Head of caudate nucleus (tissue), 42 donors: Measurements from ENCODE around the gene KLHL15.
"Not testable (repeated sequence)": the region's sequence is repeated elsewhere in the genome, so short reads cannot be mapped to it uniquely, and the experiment has no call there.

Source experiments
- DNase-seq, 42 donors: peaks; one replicate each; pipeline versions ENCODE4 v3.0.0 to v3.0.0-alpha.2; 2020 to 2021; ENCODE audit warnings: mixed read lengths in 7 of 42
- intact Hi-C: fragments of 100-400 bp; cut with DNase I; formaldehyde crosslinking; loops from one replicate; pipeline ENCODE4 v1.15.0; 2022

The KLHL15 gene, protein sequence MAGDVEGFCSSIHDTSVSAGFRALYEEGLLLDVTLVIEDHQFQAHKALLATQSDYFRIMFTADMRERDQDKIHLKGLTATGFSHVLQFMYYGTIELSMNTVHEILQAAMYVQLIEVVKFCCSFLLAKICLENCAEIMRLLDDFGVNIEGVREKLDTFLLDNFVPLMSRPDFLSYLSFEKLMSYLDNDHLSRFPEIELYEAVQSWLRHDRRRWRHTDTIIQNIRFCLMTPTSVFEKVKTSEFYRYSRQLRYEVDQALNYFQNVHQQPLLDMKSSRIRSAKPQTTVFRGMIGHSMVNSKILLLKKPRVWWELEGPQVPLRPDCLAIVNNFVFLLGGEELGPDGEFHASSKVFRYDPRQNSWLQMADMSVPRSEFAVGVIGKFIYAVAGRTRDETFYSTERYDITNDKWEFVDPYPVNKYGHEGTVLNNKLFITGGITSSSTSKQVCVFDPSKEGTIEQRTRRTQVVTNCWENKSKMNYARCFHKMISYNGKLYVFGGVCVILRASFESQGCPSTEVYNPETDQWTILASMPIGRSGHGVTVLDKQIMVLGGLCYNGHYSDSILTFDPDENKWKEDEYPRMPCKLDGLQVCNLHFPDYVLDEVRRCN

DNA sequence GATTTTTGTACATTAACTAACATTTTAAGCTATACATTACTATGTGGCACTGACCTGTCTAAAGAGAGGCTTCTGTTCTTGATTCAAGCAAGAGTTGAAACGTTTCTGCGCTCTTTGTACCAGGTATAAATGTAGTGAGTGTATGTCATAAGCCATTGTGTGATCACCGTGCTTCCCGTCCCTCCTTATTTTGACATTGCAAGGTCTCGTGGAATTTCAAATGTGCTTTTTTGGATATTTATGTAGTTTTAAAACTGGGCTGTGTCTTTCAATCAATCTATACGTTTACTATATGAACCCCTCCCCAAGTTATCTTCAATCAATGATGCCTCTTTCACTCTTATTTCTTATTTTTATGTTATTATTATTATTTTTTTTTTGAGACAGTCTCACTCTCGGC is at the start of gene KLHL15:
Gene KLHL15 (minus strand): TSS at position 101 of the 400 bp plus-strand sequence. CDS start 20,493 bp downstream, outside the sequence.
- no peak for DNase-seq
- intact Hi-C loops = loop anchor here (5.0 kb wide), 1 partner anchor 120 kb away; the partner anchor contains the start of genes APOO and CXorf58

DNA sequence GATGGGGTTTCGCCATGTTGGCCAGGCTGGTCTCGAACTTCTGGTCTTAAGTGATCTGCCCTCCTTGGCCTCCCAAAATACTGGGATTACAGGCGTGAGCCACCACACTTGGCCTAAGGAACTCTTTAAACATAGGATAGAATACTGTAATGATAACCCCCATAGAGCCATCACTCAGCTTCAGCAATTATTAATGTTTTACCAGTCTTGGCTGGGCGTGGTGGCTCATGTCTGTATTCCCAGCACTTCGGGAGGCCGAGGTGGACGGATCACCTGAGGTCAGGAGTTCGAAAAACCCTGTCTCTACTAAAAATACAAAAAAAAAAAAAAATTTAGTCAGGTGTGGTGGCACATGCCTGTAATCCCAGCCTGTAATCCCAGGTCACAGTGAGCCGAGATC is 42.9 kb upstream of the KLHL15 start:
- DNase-seq = no peak
- intact Hi-C loops = no loop called here

DNA sequence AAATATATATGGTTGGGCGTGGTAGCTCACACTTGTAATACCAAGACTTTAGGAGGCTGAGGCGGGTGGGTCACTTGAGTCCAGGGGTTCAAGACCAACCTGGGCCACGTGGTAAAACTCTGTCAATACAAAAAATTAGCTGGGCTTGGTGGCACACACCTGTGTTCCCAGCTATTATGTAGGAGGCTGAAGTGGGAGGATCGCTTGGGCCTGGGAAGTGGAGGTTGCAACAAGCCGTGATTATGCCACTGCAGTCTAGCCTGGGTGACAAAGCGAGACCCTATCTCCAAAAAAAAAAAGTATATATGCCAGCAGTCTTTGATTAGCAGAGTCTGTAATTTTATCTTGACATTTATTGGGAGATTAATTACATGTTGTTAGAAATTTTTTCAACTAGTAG is 36.5 kb upstream of the KLHL15 start:
- intact Hi-C loops = no loop called here
- DNase-seq = no peak

DNA sequence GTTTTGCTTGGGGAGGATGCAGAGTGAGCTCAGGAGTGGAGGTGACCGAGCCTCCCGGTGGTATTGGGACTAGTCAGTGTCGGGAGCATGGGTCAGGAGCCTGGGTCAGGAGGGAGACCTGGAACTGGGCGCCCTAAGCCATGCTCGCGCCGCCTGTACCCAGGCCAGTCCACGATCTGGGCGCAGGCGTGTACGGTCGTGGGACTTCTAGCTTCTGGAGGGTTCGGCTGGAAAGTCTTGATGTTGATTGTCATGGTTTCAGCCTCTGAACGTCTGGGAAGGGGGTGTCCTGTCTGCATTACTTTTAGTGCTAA is 28.0 kb upstream of the KLHL15 start:
- intact Hi-C loops = loop anchor here (10.0 kb wide), 1 partner anchor 150 kb away; the partner anchor contains the start of genes APOO and CXorf58
- DNase-seq = no peak

GRCh38 chrX:24054182-24055042 is 27.4 kb upstream of the KLHL15 start, which contains the start of gene EIF2S3:
Gene EIF2S3 (plus strand): TSS chrX:24054956. CDS start chrX:24054969, 13 bp downstream.
- intact Hi-C loops = loop anchor here (1.0 to 10.0 kb wide), 2 partner anchors 96 to 150 kb away; partner anchors contain the start of genes APOO and CXorf58
- peak; percentile 75 to 96 (median 88) for DNase-seq

DNA sequence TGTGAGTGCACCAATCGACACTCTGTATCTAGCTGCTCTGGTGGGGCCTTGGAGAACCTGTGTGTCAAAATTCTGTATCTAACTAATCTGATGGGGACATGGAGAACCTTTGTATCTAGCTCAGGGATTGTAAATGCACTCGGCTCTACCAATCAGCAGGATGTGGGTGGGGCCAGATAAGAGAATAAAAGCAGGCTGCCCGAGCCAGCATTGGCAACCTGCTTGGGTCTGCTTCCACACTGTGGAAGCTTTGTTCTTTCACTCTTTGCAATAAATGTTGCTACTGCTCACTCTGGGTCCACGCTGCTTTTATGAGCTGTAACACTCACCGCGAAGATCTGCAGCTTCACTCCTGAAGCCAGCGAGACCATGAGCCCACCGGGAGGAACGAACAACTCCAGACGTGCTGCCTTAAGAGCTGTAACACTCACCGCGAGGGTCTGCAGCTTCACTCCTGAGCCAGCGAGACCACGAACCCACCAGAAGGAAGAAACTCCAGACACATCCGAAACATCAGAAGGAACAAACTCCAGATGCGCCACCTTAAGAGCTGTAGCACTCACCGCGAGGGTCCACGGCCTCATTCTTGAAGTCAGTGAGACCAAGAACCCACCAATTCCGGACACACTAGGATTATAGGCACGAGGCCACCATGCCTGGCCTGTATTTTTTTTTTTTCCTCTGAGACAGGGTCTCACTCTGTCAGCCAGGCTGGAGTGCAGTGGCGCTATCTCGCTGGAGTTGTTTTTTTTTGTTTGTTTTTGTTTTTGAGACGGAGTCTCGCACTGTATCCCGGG is 23.7 kb upstream of the KLHL15 start:
- intact Hi-C loops = loop anchor here (10.0 kb wide), 1 partner anchor 146 kb away; the partner anchor contains the start of genes APOO and CXorf58

DNA sequence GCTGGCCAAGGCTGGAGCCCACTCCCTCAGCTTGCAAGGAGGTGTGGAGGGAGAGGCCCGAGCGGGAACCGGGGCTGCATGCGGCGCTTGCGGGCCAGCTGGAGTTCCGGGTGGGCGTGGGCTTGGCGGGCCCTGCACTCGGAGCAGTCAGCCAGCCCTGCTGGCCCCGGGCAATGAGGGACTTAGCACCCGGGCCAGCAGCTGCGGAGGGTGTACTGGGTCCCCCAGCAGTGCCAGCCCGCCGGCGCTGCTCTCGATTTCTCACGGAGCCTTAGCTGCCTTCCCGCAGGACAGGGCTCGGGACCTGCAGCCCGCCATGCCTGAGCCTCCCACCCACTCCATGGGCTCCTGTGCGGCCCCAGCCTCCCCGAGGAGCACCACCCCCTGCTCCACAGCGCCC is 22.7 kb upstream of the KLHL15 start:
- intact Hi-C loops = loop anchor here (10.0 kb wide), 1 partner anchor 145 kb away; the partner anchor contains the start of genes APOO and CXorf58
- not testable (repeated sequence) for DNase-seq

More for the DNA sequence above, 23.7 kb upstream of the KLHL15 start:
- DNase-seq = not testable (repeated sequence)

DNA sequence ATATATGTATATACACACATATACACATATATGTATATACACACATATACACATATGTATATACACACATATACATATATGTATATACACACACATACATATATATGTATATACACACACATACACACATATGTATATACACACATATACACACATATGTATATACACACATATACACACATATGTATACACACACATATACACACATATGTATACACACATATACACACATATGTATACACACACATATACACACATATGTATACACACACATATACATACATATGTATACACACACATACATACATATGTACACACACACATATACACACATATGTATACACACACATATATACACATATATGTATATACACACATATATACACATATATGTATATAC is 19.1 kb upstream of the KLHL15 start:
- intact Hi-C loops, DNase-seq: not testable (repeated sequence)

GRCh38 chrX:24037729-24038128 is 10.7 kb upstream of the KLHL15 start:
- intact Hi-C loops = no loop called here
- no peak for DNase-seq

GRCh38 chrX:24034485-24034884 is 7.5 kb upstream of the KLHL15 start:
- no peak for DNase-seq
- intact Hi-C loops = no loop called here

DNA sequence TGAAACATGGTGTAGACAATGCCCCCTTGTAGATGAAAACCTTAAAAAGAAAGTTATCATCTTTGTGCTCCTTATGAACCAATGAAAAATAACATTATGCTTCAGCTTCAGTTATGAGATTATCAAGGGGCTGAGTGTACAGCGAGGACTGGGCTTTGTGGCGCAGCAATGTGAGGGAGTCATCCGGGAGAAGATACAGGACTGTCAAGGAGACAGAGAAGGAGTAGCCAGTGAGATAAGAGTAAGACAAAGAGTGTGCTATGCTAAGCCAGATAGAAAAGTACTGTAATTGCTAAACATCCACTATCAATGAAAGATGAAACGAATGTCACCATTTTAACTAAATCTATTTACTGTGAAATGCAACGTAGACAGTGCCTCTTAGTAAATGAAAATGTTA is 3.6 kb upstream of the KLHL15 start:
- intact Hi-C loops = no loop called here

DNA sequence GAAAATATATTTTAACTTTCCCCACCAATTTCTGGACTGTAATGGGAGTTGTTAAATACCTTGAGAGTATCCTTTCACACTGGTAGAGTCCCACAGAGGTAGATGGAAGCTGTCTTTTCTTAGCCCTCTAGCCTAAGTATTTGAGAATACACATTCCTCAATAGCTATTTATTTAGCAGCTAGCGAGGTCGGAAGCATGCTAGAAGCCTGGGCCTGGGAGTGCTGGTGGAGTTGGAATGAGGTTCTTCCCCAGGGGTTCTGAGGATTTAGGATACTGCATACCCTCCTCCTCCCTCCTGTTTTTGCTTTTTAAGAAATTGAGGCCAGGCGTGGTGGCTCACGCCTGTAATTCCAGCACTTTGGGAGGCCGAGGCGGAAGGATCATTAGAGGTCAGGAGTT is 999 bp upstream of the KLHL15 start:
- no peak for DNase-seq
- intact Hi-C loops = loop anchor here (5.0 kb wide), 1 partner anchor 121 kb away; the partner anchor contains the start of genes APOO and CXorf58

More for the DNA sequence above, 3.6 kb upstream of the KLHL15 start:
- DNase-seq = no peak

- intact Hi-C loops = loop anchor here (5.0 kb wide), 1 partner anchor 119 kb away; the partner anchor contains the start of genes APOO and CXorf58
- no peak for DNase-seq
Measured at GRCh38 chrX:24026432-24026831, 554 bp downstream of the KLHL15 start.

DNA sequence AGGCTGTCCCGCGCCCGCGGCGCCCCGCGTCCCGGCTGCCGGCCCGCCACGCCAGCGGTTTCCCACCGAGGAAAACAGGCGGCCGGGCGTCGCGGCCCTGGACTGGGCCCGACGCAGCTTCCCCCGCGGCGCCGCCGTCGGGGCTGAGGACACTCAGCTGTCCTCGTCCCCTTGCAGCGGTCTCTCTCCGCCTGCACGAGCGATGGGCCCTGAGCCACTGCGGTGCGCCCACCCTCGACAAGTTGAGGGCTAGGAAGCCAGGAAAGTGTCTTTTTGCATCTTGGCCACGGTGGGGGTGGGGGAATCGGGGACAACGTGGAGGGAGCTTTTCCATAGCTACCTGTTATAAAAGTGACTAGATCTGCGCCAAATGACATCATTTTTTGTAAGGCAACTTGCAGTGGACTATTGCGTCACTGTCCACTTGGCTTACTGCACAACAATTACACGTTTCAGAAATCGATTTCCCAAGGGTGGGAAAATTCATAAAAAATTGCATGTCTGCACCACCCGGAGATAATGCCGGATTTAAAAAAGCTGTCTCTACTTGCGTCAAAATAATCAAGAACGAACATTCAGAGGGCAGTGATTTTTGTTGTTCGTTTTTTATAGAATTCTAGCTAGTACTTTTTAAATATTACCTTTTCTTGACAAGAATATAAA is 1.1 kb downstream of the KLHL15 start:
- intact Hi-C loops = loop anchor here (5.0 kb wide), 1 partner anchor 119 kb away; the partner anchor contains the start of genes APOO and CXorf58
- peak in 2 of 42 donors; percentile 9 to 13 for DNase-seq

DNA sequence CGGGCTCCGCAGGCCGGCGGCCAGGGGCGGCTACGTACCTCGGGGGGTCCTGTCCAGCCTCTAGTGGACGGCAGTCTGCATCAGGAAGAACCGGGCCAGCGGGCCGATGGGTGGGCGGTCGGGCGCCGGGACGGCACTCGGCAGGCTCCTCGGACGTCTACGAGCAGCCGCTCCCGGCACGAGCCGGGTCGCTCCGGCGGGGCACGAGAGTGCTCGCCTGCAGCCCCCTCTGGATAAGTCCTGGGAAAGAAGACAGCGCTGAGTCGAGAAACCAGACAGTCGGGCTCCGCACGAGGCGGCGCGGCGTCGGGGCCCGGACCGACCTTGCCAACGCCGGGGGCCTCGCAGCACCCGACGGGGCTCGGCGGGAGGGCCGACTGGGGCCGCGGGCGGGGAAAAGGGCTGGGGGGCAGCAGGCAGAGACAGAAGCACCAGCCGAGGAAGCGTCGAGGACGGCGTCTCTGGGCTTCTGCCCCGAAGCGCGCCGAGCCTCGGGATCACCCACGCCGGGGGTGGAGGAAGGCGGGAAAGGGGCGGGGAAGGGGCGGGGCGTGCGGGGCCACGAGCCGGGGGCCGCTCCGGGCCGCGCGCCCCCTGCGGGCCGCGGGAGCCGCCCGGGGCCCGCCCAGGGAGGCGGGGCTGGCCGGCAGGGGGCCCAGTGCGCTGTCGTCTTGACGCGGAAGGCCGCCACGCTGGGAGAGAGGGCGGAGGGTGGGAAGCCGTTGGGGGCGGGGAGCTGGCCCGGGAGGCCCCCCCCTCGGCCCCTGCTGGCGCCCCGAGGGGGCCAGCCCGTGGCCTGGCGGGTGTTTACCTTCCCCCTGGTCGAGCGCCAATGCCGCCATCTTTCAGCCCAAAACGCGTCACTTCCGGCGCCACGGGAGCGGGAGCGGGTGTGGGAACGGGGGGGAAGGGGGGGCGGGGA is 1.9 kb downstream of the KLHL15 start:
- intact Hi-C loops = loop anchor here (5.0 kb wide), 1 partner anchor 118 kb away; the partner anchor contains the start of genes APOO and CXorf58
- DNase-seq = peak; percentile 36 to 93 (median 82)

DNA sequence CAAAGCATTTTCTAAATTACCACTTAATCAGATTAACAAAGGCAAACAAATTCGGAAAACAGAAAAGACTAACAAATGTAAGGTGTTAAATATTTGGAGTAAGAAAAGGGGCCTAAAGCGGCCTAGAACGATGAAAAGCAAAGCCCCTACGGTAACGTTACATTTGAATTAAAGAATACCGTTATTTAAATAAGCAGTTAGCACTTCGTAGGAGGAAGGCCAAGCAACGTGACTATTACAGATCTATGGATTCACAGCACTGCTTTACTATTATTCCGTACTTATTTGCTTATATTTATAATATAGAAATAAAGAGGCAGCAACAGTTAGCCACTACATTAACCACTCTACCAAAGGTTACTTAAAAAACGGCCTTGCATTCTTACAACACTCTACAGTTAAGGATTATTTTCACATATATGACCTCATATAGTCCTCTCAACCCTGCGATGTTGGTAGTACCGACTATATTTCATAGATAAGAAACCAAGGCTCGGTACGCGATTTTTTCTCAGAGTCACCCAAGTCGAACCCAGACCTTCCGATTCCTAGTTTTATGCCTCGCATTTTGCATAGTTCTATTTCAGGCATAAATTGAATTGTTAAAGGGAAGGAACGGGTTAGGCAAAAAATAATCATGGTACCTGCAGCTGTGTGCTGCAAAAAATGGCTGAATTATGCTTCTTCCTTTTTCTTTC is 2.9 kb downstream of the KLHL15 start:
- DNase-seq = peak in 1 of 42 donors; percentile 1
- intact Hi-C loops = no loop called here
